CD4-positive, alpha-beta memory T cell (primary cell): ENCODE results near the gene OPRD1. TPM values are rescaled to one million over a fixed set of nuclear protein-coding genes. Genes with fewer than 3 reads are reported as not detected.

Experiments used
- CTCF ChIA-PET: fragments of 350-600 bp; sonication (Branson Sonifier 250); formaldehyde crosslinking; loops from one replicate; lab custom pipeline; 2021; ENCODE audit warnings: inconsistent platforms; ENCODE audit not compliant: partially characterized antibody; lab: Charles Lee
- POLR2A ChIA-PET: fragments of 350-600 bp; sonication (Branson Sonifier 250); formaldehyde crosslinking; loops from one replicate; lab custom pipeline; 2021; ENCODE audit not compliant: partially characterized antibody; lab: Charles Lee
- DNase-seq, 5 donors: peaks; one replicate each; pipeline versions ENCODE4 v3.0.0 to v3.0.0-alpha.2; 2020 to 2022; ENCODE audit warnings: mixed read lengths in 1 of 5
- H3K27ac ChIP-seq: one replicate; pipeline ENCODE4 v1.7.0; 2013; ENCODE audit warnings: low read depth, low read length
- H3K27me3 ChIP-seq: 2 replicates; pipeline ENCODE4 v1.7.0; 2013; ENCODE audit warnings: mild to moderate bottlenecking, low read length, moderate library complexity; ENCODE audit not compliant: insufficient read depth
- H3K36me3 ChIP-seq: 2 replicates; pipeline ENCODE4 v1.7.0; 2013; ENCODE audit warnings: mild to moderate bottlenecking, low read length, moderate library complexity; ENCODE audit not compliant: insufficient read depth
- H3K4me1 ChIP-seq: 2 replicates; pipeline ENCODE4 v1.7.0; 2013; ENCODE audit warnings: mild to moderate bottlenecking, low read length, moderate library complexity; ENCODE audit not compliant: insufficient read depth
- H3K4me3 ChIP-seq, 2 donors: one replicate each; pipeline ENCODE4 v1.7.0; 2013; ENCODE audit warnings: low read length in 2 of 2, mild to moderate bottlenecking in 1 of 2
- H3K9me3 ChIP-seq, 2 donors: one replicate each; pipeline ENCODE4 v1.7.0; 2013; ENCODE audit warnings: low read length in 2 of 2, control low read depth in 1 of 2; ENCODE audit not compliant: control insufficient read depth in 1 of 2
- H3K27ac Mint-ChIP-seq, 7 donors: one replicate each; pipeline ENCODE4 v1.8.0; 2020 to 2021; ENCODE audit warnings: mixed read lengths in 7 of 7, mild to moderate bottlenecking in 6 of 7, inconsistent platforms in 3 of 7, moderate library complexity in 3 of 7
- H3K27me3 Mint-ChIP-seq, 2 donors: one replicate each; pipeline ENCODE4 v1.8.0; 2020 to 2021; ENCODE audit warnings: mixed read lengths in 2 of 2
- H3K36me3 Mint-ChIP-seq, 2 donors: one replicate each; pipeline ENCODE4 v1.8.0; 2020 to 2021; ENCODE audit warnings: mixed read lengths in 2 of 2, inconsistent platforms in 1 of 2, mild to moderate bottlenecking in 1 of 2
- H3K4me1 Mint-ChIP-seq, 4 donors: one replicate each; pipeline ENCODE4 v1.8.0; 2020 to 2021; ENCODE audit warnings: mixed read lengths in 4 of 4, mild to moderate bottlenecking in 1 of 4
- H3K4me3 Mint-ChIP-seq, 8 donors: one replicate each; pipeline ENCODE4 v1.8.0; 2020 to 2021; ENCODE audit warnings: mixed read lengths in 8 of 8, mild to moderate bottlenecking in 7 of 8, moderate library complexity in 6 of 8, inconsistent platforms in 3 of 8
- H3K9me3 Mint-ChIP-seq, 8 donors: one replicate each; pipeline ENCODE4 v1.8.0; 2020 to 2021; ENCODE audit warnings: mixed read lengths in 8 of 8, mild to moderate bottlenecking in 5 of 8, inconsistent platforms in 3 of 8, moderate library complexity in 1 of 8
- intact Hi-C: fragments of 100-400 bp; cut with micrococcal nuclease; formaldehyde crosslinking; loops from one replicate; pipeline ENCODE4 v1.15.1; 2023
- polyA plus RNA-seq, 2 donors: library from polyadenylated mRNA; unstranded; fragments of 300-500 nt; fragmentation: Illumina TruSeq; gene quantifications; one replicate each; pipeline ENCODE4 v1.2.3, GENCODE V29; 2021
- total RNA-seq, 2 experiments: library from RNA; stranded (reverse); gene quantifications; one replicate each; pipeline ENCODE4 v1.2.3, GENCODE V29; 2021

OPRD1 gene
- total and polyA plus RNA-seq, 4 experiments from 2014 or later = 0.03 TPM; not detected in 3

DNA sequence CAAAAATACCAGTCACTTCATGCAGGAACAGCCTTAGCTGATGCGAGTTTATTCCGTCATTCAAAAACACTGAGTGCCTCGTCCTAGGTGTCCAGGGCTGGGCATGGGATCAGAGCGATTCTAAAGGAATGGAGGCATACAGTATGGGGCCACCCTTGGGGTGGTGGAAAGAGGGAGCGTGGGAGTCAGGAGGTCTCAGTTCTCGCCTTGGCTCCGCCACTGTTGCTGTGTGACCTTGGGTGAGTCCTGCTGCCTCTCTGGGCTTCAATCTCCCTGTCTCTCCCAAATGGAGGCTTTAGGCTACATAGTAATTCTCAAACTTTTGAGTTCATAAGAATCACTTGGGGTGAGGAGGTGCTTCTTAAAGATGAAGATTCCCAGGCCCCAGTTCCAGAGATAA lies 44.0 kb downstream of the OPRD1 start:
- Mint-ChIP-seq H3K9me3 (no peaks in the 10 kb centered on the region), H3K4me3 (no peak overlapping the region), H3K36me3 (no peaks in the 10 kb centered on the region), H3K27me3 (peaks cover 6 to 15% of the 10 kb centered on the region in 2 donors), H3K4me1 (peaks cover 0 to 4% (median under 1%) of the 10 kb centered on the region in 4 donors), H3K27ac (no peak overlapping the region)
- ChIA-PET CTCF (no interaction called here), POLR2A (no interaction called here)
- Histone ChIP-seq H3K4me1 (no peaks in the 10 kb centered on the region), H3K4me3 (no peak overlapping the region), H3K9me3 (no peaks in the 10 kb centered on the region), H3K36me3 (no peaks in the 10 kb centered on the region), H3K27ac (no peak overlapping the region), H3K27me3 (no peaks in the 10 kb centered on the region)
- intact Hi-C loops = no loop called here
- no peak for DNase-seq

DNA sequence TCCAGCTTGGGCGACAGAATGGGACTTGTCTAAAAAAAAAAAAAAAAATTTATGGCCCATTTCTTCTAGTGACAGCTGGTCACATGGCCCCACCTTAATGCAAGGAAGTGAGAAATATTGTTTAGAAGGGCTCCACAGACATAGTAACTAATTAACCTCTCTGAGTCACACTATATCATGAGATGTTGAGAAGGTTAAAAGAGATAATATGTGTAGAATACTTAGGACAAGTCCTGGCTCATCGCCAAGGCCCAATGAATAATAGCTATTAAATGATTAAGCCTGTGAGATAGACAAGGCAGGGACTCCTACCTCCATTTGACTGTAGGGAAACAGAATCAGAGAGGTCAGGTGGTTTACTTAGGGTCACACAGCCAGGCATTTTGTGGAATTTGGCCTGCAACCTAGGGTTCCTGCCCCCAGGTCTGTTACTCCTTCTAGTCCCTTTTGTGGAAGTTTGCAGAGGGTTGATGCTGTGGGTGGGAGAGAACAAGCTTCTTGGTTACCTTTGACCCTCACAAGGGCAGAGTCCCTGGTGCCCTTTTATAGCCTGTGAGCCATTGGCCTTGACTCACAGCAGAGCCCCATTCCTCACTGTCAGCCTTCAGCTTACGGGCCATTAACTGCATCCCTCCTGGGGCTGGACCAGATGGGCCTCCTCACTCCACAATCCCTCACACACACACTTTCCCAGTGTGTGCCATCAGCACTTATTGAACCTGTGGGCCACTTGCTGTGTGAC lies 48.5 kb downstream of the OPRD1 start:
- Histone ChIP-seq H3K27ac (no peak overlapping the region), H3K9me3 (no peaks in the 10 kb centered on the region), H3K36me3 (no peaks in the 10 kb centered on the region), H3K27me3 (no peaks in the 10 kb centered on the region), H3K4me1 (no peaks in the 10 kb centered on the region), H3K4me3 (no peak overlapping the region)
- Mint-ChIP-seq H3K36me3 (no peaks in the 10 kb centered on the region), H3K4me3 (no peak overlapping the region), H3K4me1 (no peaks in the 10 kb centered on the region), H3K27me3 (peaks cover 0 to 3% of the 10 kb centered on the region in 2 donors), H3K27ac (no peak overlapping the region), H3K9me3 (no peaks in the 10 kb centered on the region)
- intact Hi-C loops = no loop called here
- no peak for DNase-seq
- ChIA-PET POLR2A (no interaction called here), CTCF (interaction anchor here (0.6 to 1.4 kb wide), 3 partner anchors 16 to 187 kb away, joined by 3 to 7 read pairs (median 3); no protein-coding TSS in a partner anchor)

DNA sequence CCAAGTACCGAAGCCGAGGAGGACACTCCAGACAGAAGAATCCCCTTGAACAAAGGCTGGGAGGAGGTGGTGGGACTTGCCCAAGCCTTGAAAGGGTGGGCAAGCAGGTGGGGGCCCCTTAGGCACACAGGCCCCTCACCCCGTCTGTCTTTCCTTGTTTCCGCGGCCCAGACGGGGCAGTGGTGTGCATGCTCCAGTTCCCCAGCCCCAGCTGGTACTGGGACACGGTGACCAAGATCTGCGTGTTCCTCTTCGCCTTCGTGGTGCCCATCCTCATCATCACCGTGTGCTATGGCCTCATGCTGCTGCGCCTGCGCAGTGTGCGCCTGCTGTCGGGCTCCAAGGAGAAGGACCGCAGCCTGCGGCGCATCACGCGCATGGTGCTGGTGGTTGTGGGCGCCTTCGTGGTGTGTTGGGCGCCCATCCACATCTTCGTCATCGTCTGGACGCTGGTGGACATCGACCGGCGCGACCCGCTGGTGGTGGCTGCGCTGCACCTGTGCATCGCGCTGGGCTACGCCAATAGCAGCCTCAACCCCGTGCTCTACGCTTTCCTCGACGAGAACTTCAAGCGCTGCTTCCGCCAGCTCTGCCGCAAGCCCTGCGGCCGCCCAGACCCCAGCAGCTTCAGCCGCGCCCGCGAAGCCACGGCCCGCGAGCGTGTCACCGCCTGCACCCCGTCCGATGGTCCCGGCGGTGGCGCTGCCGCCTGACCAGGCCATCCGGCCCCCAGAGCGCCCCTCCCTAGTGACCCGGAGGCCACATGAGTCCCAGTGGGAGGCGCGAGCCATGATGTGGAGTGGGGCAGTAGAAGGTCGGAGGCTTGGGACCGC lies 50.8 kb downstream of the OPRD1 start:
- Mint-ChIP-seq H3K27me3 (no peaks in the 10 kb centered on the region), H3K27ac (no peak overlapping the region), H3K36me3 (no peaks in the 10 kb centered on the region), H3K4me1 (no peaks in the 10 kb centered on the region), H3K4me3 (no peak overlapping the region), H3K9me3 (peaks cover 0 to 1% (median 0%) of the 10 kb centered on the region in 8 donors)
- ChIA-PET POLR2A (no interaction called here), CTCF (no interaction called here)
- Histone ChIP-seq H3K9me3 (no peaks in the 10 kb centered on the region), H3K27ac (no peak overlapping the region), H3K4me3 (no peak overlapping the region), H3K27me3 (no peaks in the 10 kb centered on the region), H3K4me1 (no peaks in the 10 kb centered on the region), H3K36me3 (no peaks in the 10 kb centered on the region)
- no peak for DNase-seq
- intact Hi-C loops = no loop called here

DNA sequence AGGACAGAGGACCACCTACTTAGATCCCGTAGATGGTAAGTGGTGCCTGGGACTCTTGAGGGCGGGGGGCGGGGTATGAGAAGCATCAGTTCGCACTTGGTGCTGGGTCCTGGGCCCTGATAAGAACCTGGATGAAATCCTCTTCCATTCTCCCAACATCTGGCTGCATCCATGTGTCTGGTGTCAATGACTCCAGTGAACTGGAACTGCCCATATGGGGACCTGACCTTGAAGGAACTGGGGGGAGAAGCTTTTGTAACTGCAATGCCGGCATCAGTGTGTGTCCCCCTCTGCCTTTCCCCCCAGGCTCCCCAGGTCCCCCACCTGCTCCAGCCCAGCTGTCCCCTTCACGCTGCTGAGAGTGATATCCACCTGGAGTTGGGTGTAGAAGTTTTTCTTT lies 52.7 kb downstream of the OPRD1 start:
- Mint-ChIP-seq H3K36me3 (no peaks in the 10 kb centered on the region), H3K4me3 (no peak overlapping the region), H3K27ac (no peak overlapping the region), H3K9me3 (peaks cover 0 to 1% (median 0%) of the 10 kb centered on the region in 8 donors), H3K27me3 (peaks cover 0 to 1% of the 10 kb centered on the region in 2 donors), H3K4me1 (no peaks in the 10 kb centered on the region)
- no peaks in the 10 kb centered on the region for H3K36me3 ChIP-seq
- DNase-seq = no peak
- no peak overlapping the region for H3K27ac ChIP-seq
- H3K9me3 ChIP-seq = no peaks in the 10 kb centered on the region
- ChIA-PET POLR2A (no interaction called here), CTCF (no interaction called here)
- no peak overlapping the region for H3K4me3 ChIP-seq
- H3K4me1 ChIP-seq = no peaks in the 10 kb centered on the region
- intact Hi-C loops = no loop called here
- H3K27me3 ChIP-seq = no peaks in the 10 kb centered on the region

DNA sequence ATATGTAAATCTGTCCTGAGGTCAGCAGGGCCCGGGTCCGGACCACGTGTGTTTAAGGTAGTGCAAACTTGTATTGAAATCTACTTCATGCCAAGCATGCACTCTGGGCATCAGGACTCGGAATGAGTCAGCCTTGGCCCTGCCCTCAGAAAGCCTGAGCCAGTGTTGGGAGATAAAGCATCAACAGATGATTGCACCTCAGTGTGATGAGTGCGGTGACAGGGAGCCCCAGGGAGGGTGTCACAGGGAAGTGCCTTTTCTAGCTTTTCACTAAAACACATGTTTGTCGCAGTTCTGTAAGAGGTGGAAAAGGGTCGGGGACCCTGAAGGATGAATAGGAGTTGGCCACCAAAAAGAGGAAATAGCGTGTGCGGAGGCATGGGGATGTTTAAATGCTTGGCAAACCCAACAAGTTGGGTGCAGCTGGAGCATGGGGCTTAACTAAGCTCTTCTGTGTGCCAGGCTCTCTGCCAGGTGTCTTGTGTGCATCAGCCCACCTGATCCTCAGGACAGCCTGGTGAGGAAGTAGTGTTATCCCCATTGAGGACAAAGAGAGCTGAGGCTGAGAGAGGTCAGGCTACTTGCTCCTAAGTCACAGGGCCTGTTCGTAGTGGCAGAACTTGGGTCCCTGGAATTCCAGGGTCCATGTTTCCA lies 54.2 kb downstream of the OPRD1 start:
- H3K4me3 ChIP-seq = no peak overlapping the region
- DNase-seq = no peak
- intact Hi-C loops = no loop called here
- ChIA-PET CTCF (interaction anchor here (0.8 kb wide), 1 partner anchor 10 kb away, joined by 4 read pairs; no protein-coding TSS in a partner anchor), POLR2A (no interaction called here)
- Mint-ChIP-seq H3K4me3 (no peak overlapping the region), H3K4me1 (no peaks in the 10 kb centered on the region), H3K27me3 (peaks cover 1% of the 10 kb centered on the region in 2 donors), H3K27ac (peak overlapping the region in 1 of 7 donors; percentile 62), H3K9me3 (peaks cover 0 to 1% (median 0%) of the 10 kb centered on the region in 8 donors), H3K36me3 (no peaks in the 10 kb centered on the region)
- H3K36me3 ChIP-seq = no peaks in the 10 kb centered on the region
- no peak overlapping the region for H3K27ac ChIP-seq
- H3K27me3 ChIP-seq = no peaks in the 10 kb centered on the region
- H3K9me3 ChIP-seq = no peaks in the 10 kb centered on the region
- no peaks in the 10 kb centered on the region for H3K4me1 ChIP-seq

DNA sequence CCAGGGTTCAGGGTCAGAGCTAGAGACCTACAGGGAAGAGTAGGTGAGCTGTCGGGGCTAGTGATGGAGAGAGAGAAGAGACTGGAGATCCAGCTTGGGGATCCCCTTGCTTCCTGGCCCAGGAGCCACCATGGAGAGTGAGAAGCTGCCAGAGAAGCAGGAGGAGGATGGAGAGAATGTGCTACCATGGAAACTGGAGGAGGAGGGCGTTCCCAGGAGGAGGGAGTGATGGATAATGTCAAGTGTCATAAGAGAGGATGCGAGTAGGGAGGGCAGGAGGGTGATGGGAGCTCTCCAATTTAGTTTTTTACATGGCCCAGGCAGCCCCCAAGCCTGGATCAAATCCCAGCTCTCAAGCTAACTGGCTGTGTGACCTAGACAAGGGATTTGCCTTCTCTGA lies 55.9 kb downstream of the OPRD1 start:
- H3K27ac Mint-ChIP-seq = no peak overlapping the region
- ChIA-PET CTCF (interaction anchor here (1.0 to 1.9 kb wide), 5 partner anchors 9 to 335 kb away, joined by 3 to 9 read pairs (median 4); no protein-coding TSS in a partner anchor), POLR2A (no interaction called here)
- H3K27me3 ChIP-seq = no peaks in the 10 kb centered on the region
- no peak overlapping the region for H3K4me3 ChIP-seq
- H3K36me3 Mint-ChIP-seq = no peaks in the 10 kb centered on the region
- H3K4me1 Mint-ChIP-seq = no peaks in the 10 kb centered on the region
- intact Hi-C loops = no loop called here
- no peak for DNase-seq
- H3K9me3 Mint-ChIP-seq = peaks cover 0 to 1% (median 0%) of the 10 kb centered on the region in 8 donors
- H3K27me3 Mint-ChIP-seq = peaks cover 1 to 7% of the 10 kb centered on the region in 2 donors
- no peak overlapping the region for H3K27ac ChIP-seq
- H3K36me3 ChIP-seq = no peaks in the 10 kb centered on the region
- H3K4me1 ChIP-seq = no peaks in the 10 kb centered on the region
- H3K9me3 ChIP-seq = no peaks in the 10 kb centered on the region
- no peak overlapping the region for H3K4me3 Mint-ChIP-seq

DNA sequence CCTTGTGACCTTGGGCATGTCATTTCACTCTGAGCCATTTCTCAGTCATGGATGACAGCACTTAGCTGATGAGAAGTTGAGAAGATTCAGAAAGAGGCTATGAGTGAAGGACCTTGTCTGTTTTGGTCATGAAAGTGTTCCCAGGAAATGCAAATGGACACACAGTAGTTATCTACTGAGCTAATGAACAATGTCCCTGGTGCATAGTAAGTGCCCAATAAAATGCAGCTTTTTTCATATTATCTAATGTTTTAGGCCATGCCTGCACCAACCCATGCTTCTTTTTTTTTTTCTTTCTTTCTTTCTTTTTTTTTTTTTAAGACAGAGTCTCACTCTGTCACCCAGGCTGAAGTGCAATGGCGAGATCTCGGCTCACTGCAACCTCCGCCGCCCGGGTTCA lies 58.0 kb downstream of the OPRD1 start:
- peak overlapping the region in 1 of 7 donors; percentile 7 for H3K27ac Mint-ChIP-seq
- DNase-seq = no peak
- CTCF ChIA-PET = interaction anchor here (0.6 to 2.2 kb wide), 3 partner anchors 8 to 331 kb away, joined by 3 to 11 read pairs (median 3); no protein-coding TSS in a partner anchor
- Histone ChIP-seq H3K27ac (no peak overlapping the region), H3K4me3 (no peak overlapping the region), H3K4me1 (no peaks in the 10 kb centered on the region), H3K27me3 (no peaks in the 10 kb centered on the region), H3K36me3 (no peaks in the 10 kb centered on the region), H3K9me3 (no peaks in the 10 kb centered on the region)
- intact Hi-C loops = no loop called here
- H3K4me1 Mint-ChIP-seq = no peaks in the 10 kb centered on the region
- H3K27me3 Mint-ChIP-seq = peaks cover 1 to 9% of the 10 kb centered on the region in 2 donors
- peaks cover 0 to 1% (median 0%) of the 10 kb centered on the region in 8 donors for H3K9me3 Mint-ChIP-seq
- POLR2A ChIA-PET = interaction anchor here (1.6 kb wide), 1 partner anchor 227 kb away, joined by 3 read pairs; the partner anchor contains the start of gene TAF12
- no peaks in the 10 kb centered on the region for H3K36me3 Mint-ChIP-seq
- H3K4me3 Mint-ChIP-seq = no peak overlapping the region
